B cell (primary cell): ENCODE measurements around the gene DIP2A. TPM values are rescaled to one million over a fixed set of nuclear protein-coding genes. Genes with fewer than 3 reads are reported as not detected.

ENCODE experiments used
- ATAC-seq: fragments of 200-7000 bp; cut with Tn5 transposase; one replicate; pipeline ENCODE4 v1.10.0; 2021; ENCODE audit warnings: low read depth, mild to moderate bottlenecking, moderate number of reproducible peaks, moderate library complexity
- CTCF ChIA-PET: fragments of 350-600 bp; sonication (Branson Sonifier 250); formaldehyde crosslinking; loops from one replicate; lab custom pipeline; 2021; ENCODE audit warnings: antibody characterized with exemption, inconsistent platforms; lab: Charles Lee
- POLR2A ChIA-PET: fragments of 350-600 bp; sonication (Branson Sonifier 250); formaldehyde crosslinking; loops from one replicate; lab custom pipeline; 2021; ENCODE audit warnings: antibody characterized with exemption; lab: Charles Lee
- DNase-seq: peaks from one replicate; pipeline ENCODE4 v3.0.0; 2013
- H2AFZ ChIP-seq: 2 replicates; pipeline ENCODE4 v1.6.1; 2012; ENCODE audit warnings: mild to moderate bottlenecking, low read depth, low read length; ENCODE audit not compliant: insufficient read depth, poor library complexity, severe bottlenecking
- H3K27ac ChIP-seq, 2 donors: 1 replicate in 1 of 2; 2 replicates in 1 of 2; pipeline ENCODE4 v1.5.1; 2012 to 2013; ENCODE audit warnings: low read length in 2 of 2, mild to moderate bottlenecking in 2 of 2, moderate library complexity in 1 of 2
- H3K27me3 ChIP-seq, 4 experiments: fragments of 200-600 bp in 1 of 4; sonication (generic) in 1 of 4; replicated peaks in 1 of 4; 1 replicate in 2 of 4; 2 replicates in 2 of 4; pipeline versions ENCODE4 v1.6.1 to v1.7.0; 2013 to 2016; ENCODE audit warnings: low read length in 3 of 4, mild to moderate bottlenecking in 2 of 4, mixed read lengths in 1 of 4, moderate library complexity in 1 of 4; ENCODE audit not compliant: insufficient read depth in 4 of 4, control insufficient read depth in 3 of 4; ENCODE audit errors: control extremely low read depth in 1 of 4
- H3K36me3 ChIP-seq, 2 experiments: replicated peaks in 1 of 2; 1 replicate in 1 of 2; 2 replicates in 1 of 2; pipeline versions ENCODE4 v1.6.1 to v1.7.1; 2013; ENCODE audit warnings: low read length in 1 of 2; ENCODE audit not compliant: insufficient read depth in 2 of 2, control insufficient read depth in 1 of 2; ENCODE audit errors: control extremely low read depth in 1 of 2, extremely low read depth in 1 of 2
- H3K4me1 ChIP-seq, 2 donors: fragments of 200-600 bp in 1 of 2; sonication (generic) in 1 of 2; 1 replicate in 1 of 2; 2 replicates in 1 of 2; pipeline versions ENCODE4 v1.5.1 to v1.6.1; 2013 to 2017; ENCODE audit warnings: low read length in 2 of 2; ENCODE audit not compliant: control insufficient read depth in 2 of 2, insufficient read depth in 2 of 2
- H3K4me2 ChIP-seq: replicated peaks from 2 replicates; pipeline ENCODE3; 2012; ENCODE audit warnings: mild to moderate bottlenecking, low read depth, low read length; ENCODE audit not compliant: poor library complexity, severe bottlenecking
- H3K4me3 ChIP-seq, 5 experiments: fragments of 200-600 bp in 1 of 5; sonication (generic) in 1 of 5; 1 replicate in 3 of 5; 2 replicates in 2 of 5; pipeline versions ENCODE4 v1.5.1 to v1.7.0; 2011 to 2016; ENCODE audit warnings: low read length in 4 of 5, mild to moderate bottlenecking in 4 of 5, low read depth in 2 of 5, control low read depth in 1 of 5, moderate library complexity in 1 of 5; ENCODE audit not compliant: insufficient read depth in 1 of 5; ENCODE audit errors: control extremely low read depth in 1 of 5, extremely low read depth in 1 of 5
- H3K79me2 ChIP-seq: fragments of 200-600 bp; sonication (generic); one replicate; pipeline ENCODE4 v1.6.0; 2016; ENCODE audit warnings: low read length; ENCODE audit not compliant: control insufficient read depth, insufficient read depth
- H3K9ac ChIP-seq: fragments of 200-600 bp; sonication (generic); 2 replicates; pipeline ENCODE4 v1.6.1; 2017; ENCODE audit warnings: mild to moderate bottlenecking, low read length, moderate library complexity
- H3K9me3 ChIP-seq, 3 donors: one replicate each; pipeline versions ENCODE4 v1.6.1 to v1.7.1; 2013; ENCODE audit warnings: low read length in 2 of 3; ENCODE audit not compliant: control insufficient read depth in 2 of 3, insufficient read depth in 1 of 3; ENCODE audit errors: control extremely low read depth in 1 of 3
- H4K20me1 ChIP-seq: 2 replicates; pipeline ENCODE4 v1.6.0; 2012; ENCODE audit warnings: mild to moderate bottlenecking, low read length; ENCODE audit not compliant: insufficient read depth, control insufficient read depth, poor library complexity, severe bottlenecking
- H3K27ac Mint-ChIP-seq: one replicate; pipeline ENCODE4 v1.8.0; 2021; ENCODE audit warnings: mixed read lengths
- H3K27me3 Mint-ChIP-seq: one replicate; pipeline ENCODE4 v1.8.0; 2021; ENCODE audit warnings: mixed read lengths
- H3K4me1 Mint-ChIP-seq: one replicate; pipeline ENCODE4 v1.8.0; 2021; ENCODE audit warnings: mixed read lengths
- H3K4me3 Mint-ChIP-seq: one replicate; pipeline ENCODE4 v1.8.0; 2021; ENCODE audit warnings: mixed read lengths
- H3K9me3 Mint-ChIP-seq: one replicate; pipeline ENCODE4 v1.8.0; 2022; ENCODE audit warnings: mixed read lengths; ENCODE audit not compliant: insufficient read depth
- CTCF ChIP-seq: fragments of 200-600 bp; IDR thresholded peaks from one replicate; pipeline ENCODE4 v1.8.0; 2022; ENCODE audit warnings: antibody characterized with exemption, mild to moderate bottlenecking
- EZH2 ChIP-seq: IDR thresholded peaks from 2 replicates; pipeline ENCODE4 v1.6.1; 2012; ENCODE audit warnings: borderline replicate concordance, low read depth, mild to moderate bottlenecking, moderate library complexity, low read length; ENCODE audit not compliant: insufficient read depth, poor library complexity, severe bottlenecking
- WGBS: methylation state at CpG from one replicate; pipeline ENCODE4 v1.1.5; 2013; ENCODE audit warnings: missing lambda C conversion rate; ENCODE audit not compliant: insufficient coverage; 5-methylcytosine and 5-hydroxymethylcytosine counted together
- intact Hi-C: fragments of 100-400 bp; cut with micrococcal nuclease; formaldehyde crosslinking; loops from one replicate; pipeline ENCODE4 v1.10.0; 2022
- polyA plus RNA-seq: library from polyadenylated mRNA; depleted of rRNA; stranded (reverse); fragments of >200 nt; gene quantifications from 2 replicates; pipeline ENCODE4 v1.2.3, GENCODE V29; 2012
- total RNA-seq, 2 donors: library from RNA; stranded (reverse); fragments of 120-200 nt in 1 of 2; gene quantifications; 1 replicate in 1 of 2; 2 replicates in 1 of 2; pipeline versions ENCODE4 v1.2.3 to v1.2.4, GENCODE V29; 2013 to 2022

The DIP2A gene
- total and polyA plus RNA-seq, 2 donors (not counting 1 experiment from before 2014, with no cell fraction given): 40.4 to 59.0 TPM

DNA sequence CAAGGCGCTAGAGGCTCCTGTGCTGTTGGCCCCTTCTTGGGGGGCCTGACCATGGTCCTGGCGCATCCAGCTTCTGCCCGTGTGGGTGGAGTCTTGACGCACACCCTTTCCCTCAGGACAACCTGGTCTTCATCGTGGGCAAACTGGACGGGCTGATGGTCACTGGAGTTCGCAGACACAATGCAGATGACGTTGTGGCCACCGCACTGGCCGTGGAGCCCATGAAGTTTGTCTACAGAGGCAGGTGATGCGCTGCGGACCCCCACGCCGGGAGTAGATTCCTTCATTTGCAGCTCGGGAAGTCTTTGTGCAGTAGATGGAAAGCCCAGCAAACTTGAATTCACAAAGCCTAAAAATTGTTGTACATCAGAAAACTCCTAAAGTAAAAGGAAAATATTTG lies 88.1 kb downstream of the DIP2A start:
- TF ChIP-seq EZH2 (no peak), CTCF (no peak)
- Mint-ChIP-seq H3K4me3 (no peak overlapping the region), H3K4me1 (peaks cover 16% of the 10 kb centered on the region), H3K27ac (no peak overlapping the region), H3K27me3 (no peaks in the 10 kb centered on the region), H3K9me3 (peaks cover 3% of the 10 kb centered on the region)
- H3K27me3 ChIP-seq: no peaks in the 10 kb centered on the region
- H3K9me3 ChIP-seq: peaks cover 0 to 7% (median 0%) of the 10 kb centered on the region in 3 donors
- no peaks in the 10 kb centered on the region for H4K20me1 ChIP-seq
- POLR2A ChIA-PET: interaction anchor here (0.6 kb wide), 1 partner anchor 12 kb away, joined by 4 read pairs; no protein-coding TSS in a partner anchor
- DNase-seq (no peak), ATAC-seq (no peak)
- H3K9ac ChIP-seq: no peak overlapping the region
- WGBS: over 99% methylated on average over 15 of the region's 15 CpGs
- H3K4me2 ChIP-seq: no peak overlapping the region
- no peak overlapping the region for H3K4me3 ChIP-seq
- peaks cover 18 to 23% of the 10 kb centered on the region in 2 donors for H3K4me1 ChIP-seq
- H3K27ac ChIP-seq: no peak overlapping the region
- peaks cover 0 to 45% of the 10 kb centered on the region in 2 experiments for H3K36me3 ChIP-seq
- CTCF ChIA-PET: no interaction called here
- H3K79me2 ChIP-seq: no peaks in the 10 kb centered on the region
- intact Hi-C loops: no loop called here
- no peak overlapping the region for H2AFZ ChIP-seq

- Histone ChIP-seq H3K27me3 (no peaks in the 10 kb centered on the region), H3K4me2 (no peak overlapping the region), H3K9me3 (peaks cover 0 to 7% (median 0%) of the 10 kb centered on the region in 3 donors), H3K36me3 (peaks cover 0 to 34% of the 10 kb centered on the region in 2 experiments), H3K27ac (no peak overlapping the region), H4K20me1 (no peaks in the 10 kb centered on the region), H2AFZ (no peak overlapping the region), H3K4me1 (peaks cover 27 to 35% of the 10 kb centered on the region in 2 donors), H3K9ac (no peak overlapping the region), H3K79me2 (no peaks in the 10 kb centered on the region), H3K4me3 (no peak overlapping the region)
- Mint-ChIP-seq H3K4me3 (no peak overlapping the region), H3K27ac (no peak overlapping the region), H3K27me3 (no peaks in the 10 kb centered on the region), H3K9me3 (peaks cover 3% of the 10 kb centered on the region), H3K4me1 (peaks cover 23% of the 10 kb centered on the region)
- 98% methylated on average over 16 of the region's 18 CpGs for WGBS
- no peak for DNase-seq
- ChIA-PET POLR2A (no interaction called here), CTCF (no interaction called here)
- TF ChIP-seq EZH2 (no peak), CTCF (no peak)
- intact Hi-C loops: no loop called here
- no peak for ATAC-seq
These were observed 91.0 kb downstream of the DIP2A start for GRCh38 chr21:46549650-46550049.
